K562 (cell line): ENCODE data around the gene ZER1. TPM values are rescaled to one million over a fixed set of nuclear protein-coding genes. Genes with fewer than 3 reads are reported as not detected.

Source experiments
- CBX1 ChIP-seq: sonication (generic); IDR thresholded peaks from 2 replicates; pipeline ENCODE4 v1.6.1; 2016; ENCODE audit warnings: antibody characterized with exemption, low read depth, mild to moderate bottlenecking
- DPF2 ChIP-seq: fragments of 450-650 bp; IDR thresholded peaks from 2 replicates; pipeline ENCODE4 v1.6.1; 2016
- MAZ ChIP-seq, 2 experiments: fragments of 450-650 bp in 1 of 2; sonication (generic) in 1 of 2; formaldehyde crosslinking; IDR thresholded peaks in 1 of 2; conservative IDR thresholded peaks in 1 of 2; 2 replicates each; pipeline versions ENCODE4 v1.4.0 to v1.5.0; 2020; ENCODE audit warnings: mild to moderate bottlenecking in 1 of 2, missing genetic modification reagents in 1 of 2
- PTRF ChIP-seq: fragments of 450-650 bp; IDR thresholded peaks from 2 replicates; pipeline ENCODE4 v1.6.1; 2016; ENCODE audit warnings: mild to moderate bottlenecking, missing genetic modification characterization, missing compliant biosample characterization
- PURB ChIP-seq: sonication (generic); formaldehyde crosslinking; IDR thresholded peaks from 2 replicates; pipeline ENCODE4 v1.9.0; 2021; ENCODE audit warnings: low read depth, mild to moderate bottlenecking, missing genetic modification reagents
- SPI1 ChIP-seq: IDR thresholded peaks from 2 replicates; pipeline ENCODE4 v1.6.1; 2011; ENCODE audit warnings: low read depth, low read length, control low read depth, borderline replicate concordance
- polyA plus RNA-seq, 8 experiments: library from polyadenylated mRNA; depleted of rRNA in 4 of 8; stranded (reverse) in 5 of 8; unstranded in 3 of 8; fragments of >200 nt; fragmentation: Nextera tagmentation in 2 of 8; fragmentation: Illumina TruSeq in 1 of 8; extraction: Ambion mirVana in 2 of 8; extraction: Trizol in 1 of 8; gene quantifications; 2 replicates each; pipeline versions ENCODE4 v1.2.1 to v1.2.3, GENCODE V29; 2011 to 2014; ENCODE audit warnings: inconsistent platforms in 1 of 8, missing spikeins in 1 of 8
- total RNA-seq, 7 experiments: library from RNA; depleted of rRNA in 6 of 7; stranded (reverse); fragments of >200 nt in 6 of 7; fragmentation: Illumina TruSeq in 2 of 7; extraction: Trizol in 2 of 7; gene quantifications; 2 replicates each; pipeline versions ENCODE4 v1.2.1 to v1.2.3, GENCODE V29; 2011 to 2021; ENCODE audit warnings: low replicate concordance in 1 of 7
- TF ChIP-seq, protein P1 (sequence below), 2 experiments: fragments of 450-650 bp; IDR thresholded peaks; 2 replicates each; pipeline ENCODE4 v1.6.1; 2016
- TF ChIP-seq, protein P2 (sequence below): fragments of 450-650 bp; IDR thresholded peaks from one replicate; pipeline ENCODE4 v1.6.1; 2018; ENCODE audit warnings: mild to moderate bottlenecking, moderate library complexity; ENCODE audit not compliant: partially characterized antibody
- TF ChIP-seq, protein P3 (sequence below): fragments of 450-650 bp; IDR thresholded peaks from 2 replicates; pipeline ENCODE4 v1.6.1; 2016; ENCODE audit warnings: low read depth, mild to moderate bottlenecking, moderate library complexity
- TF ChIP-seq, protein P4 (sequence below), 2 experiments: IDR thresholded peaks; 2 replicates each; pipeline ENCODE4 v1.6.1; 2011; ENCODE audit warnings: borderline replicate concordance in 1 of 2, control low read depth in 1 of 2, low read depth in 1 of 2, low read length in 1 of 2, mild to moderate bottlenecking in 1 of 2, mixed read lengths in 1 of 2, moderate library complexity in 1 of 2; ENCODE audit not compliant: insufficient read depth in 1 of 2, insufficient read length in 1 of 2, poor library complexity in 1 of 2, severe bottlenecking in 1 of 2; ENCODE audit errors: extremely low read depth in 1 of 2
- TF ChIP-seq, protein P5 (sequence below): sonication (generic); formaldehyde crosslinking; IDR thresholded peaks from 2 replicates; pipeline ENCODE4 v1.8.0; 2022; ENCODE audit warnings: missing genetic modification reagents, mild to moderate bottlenecking, borderline replicate concordance

The ZER1 gene
- total and polyA plus RNA-seq, 9 of the 15 experiments (the other 6 are each of a cell fraction or from before 2014, with no cell fraction given) = 0.07 to 10.7 (median 6.2) TPM

DNA sequence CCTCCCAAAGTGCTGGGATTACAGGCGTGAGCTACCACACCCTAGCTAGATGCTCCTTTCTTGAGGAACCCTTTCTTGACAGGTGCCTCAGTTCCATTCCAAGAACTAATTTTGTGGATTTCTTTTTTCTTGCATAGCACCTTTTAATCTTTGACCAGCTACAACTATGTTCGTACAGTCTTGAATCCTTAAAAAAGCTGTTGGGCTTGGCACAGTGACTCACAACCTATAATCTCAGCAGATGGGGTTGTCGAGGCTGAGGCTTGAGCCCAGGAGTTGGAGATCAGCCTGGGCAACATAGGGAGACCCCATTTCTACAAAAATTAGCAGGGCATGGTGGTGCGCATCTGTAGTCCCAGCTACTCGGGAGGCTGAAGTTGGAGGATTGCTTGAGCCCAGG is 1.3 kb upstream of the ZER1 start (continued):
- TF ChIP-seq, protein P1, sequence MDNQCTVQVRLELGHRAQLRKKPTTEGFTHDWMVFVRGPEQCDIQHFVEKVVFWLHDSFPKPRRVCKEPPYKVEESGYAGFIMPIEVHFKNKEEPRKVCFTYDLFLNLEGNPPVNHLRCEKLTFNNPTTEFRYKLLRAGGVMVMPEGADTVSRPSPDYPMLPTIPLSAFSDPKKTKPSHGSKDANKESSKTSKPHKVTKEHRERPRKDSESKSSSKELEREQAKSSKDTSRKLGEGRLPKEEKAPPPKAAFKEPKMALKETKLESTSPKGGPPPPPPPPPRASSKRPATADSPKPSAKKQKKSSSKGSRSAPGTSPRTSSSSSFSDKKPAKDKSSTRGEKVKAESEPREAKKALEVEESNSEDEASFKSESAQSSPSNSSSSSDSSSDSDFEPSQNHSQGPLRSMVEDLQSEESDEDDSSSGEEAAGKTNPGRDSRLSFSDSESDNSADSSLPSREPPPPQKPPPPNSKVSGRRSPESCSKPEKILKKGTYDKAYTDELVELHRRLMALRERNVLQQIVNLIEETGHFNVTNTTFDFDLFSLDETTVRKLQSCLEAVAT (IDR thresholded peaks at IDR 0.05) = no peak
- TF ChIP-seq PURB = no peak
- no peak for TF ChIP-seq MAZ (CRISPR knock-in tag; conservative IDR thresholded peaks at IDR 0.05 in 1 of 2, IDR thresholded peaks at IDR 0.05 in 1 of 2)
- TF ChIP-seq, protein P2, sequence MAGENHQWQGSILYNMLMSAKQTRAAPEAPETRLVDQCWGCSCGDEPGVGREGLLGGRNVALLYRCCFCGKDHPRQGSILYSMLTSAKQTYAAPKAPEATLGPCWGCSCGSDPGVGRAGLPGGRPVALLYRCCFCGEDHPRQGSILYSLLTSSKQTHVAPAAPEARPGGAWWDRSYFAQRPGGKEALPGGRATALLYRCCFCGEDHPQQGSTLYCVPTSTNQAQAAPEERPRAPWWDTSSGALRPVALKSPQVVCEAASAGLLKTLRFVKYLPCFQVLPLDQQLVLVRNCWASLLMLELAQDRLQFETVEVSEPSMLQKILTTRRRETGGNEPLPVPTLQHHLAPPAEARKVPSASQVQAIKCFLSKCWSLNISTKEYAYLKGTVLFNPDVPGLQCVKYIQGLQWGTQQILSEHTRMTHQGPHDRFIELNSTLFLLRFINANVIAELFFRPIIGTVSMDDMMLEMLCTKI = no peak
- TF ChIP-seq SPI1 = no peak
- TF ChIP-seq PTRF = no peak
- TF ChIP-seq CBX1 = no peak
- TF ChIP-seq DPF2 = no peak
- TF ChIP-seq, protein P3, sequence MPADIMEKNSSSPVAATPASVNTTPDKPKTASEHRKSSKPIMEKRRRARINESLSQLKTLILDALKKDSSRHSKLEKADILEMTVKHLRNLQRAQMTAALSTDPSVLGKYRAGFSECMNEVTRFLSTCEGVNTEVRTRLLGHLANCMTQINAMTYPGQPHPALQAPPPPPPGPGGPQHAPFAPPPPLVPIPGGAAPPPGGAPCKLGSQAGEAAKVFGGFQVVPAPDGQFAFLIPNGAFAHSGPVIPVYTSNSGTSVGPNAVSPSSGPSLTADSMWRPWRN = no peak
- TF ChIP-seq, protein P4, sequence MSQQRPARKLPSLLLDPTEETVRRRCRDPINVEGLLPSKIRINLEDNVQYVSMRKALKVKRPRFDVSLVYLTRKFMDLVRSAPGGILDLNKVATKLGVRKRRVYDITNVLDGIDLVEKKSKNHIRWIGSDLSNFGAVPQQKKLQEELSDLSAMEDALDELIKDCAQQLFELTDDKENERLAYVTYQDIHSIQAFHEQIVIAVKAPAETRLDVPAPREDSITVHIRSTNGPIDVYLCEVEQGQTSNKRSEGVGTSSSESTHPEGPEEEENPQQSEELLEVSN (IDR thresholded peaks at IDR 0.05; ENCODE audit: borderline replicate concordance in 1 of 2, extremely low read depth in 1 of 2, insufficient read depth in 1 of 2, insufficient read length in 1 of 2, low read depth in 1 of 2, low read length in 1 of 2, poor library complexity in 1 of 2, severe bottlenecking in 1 of 2) = no peak
- TF ChIP-seq, protein P5, sequence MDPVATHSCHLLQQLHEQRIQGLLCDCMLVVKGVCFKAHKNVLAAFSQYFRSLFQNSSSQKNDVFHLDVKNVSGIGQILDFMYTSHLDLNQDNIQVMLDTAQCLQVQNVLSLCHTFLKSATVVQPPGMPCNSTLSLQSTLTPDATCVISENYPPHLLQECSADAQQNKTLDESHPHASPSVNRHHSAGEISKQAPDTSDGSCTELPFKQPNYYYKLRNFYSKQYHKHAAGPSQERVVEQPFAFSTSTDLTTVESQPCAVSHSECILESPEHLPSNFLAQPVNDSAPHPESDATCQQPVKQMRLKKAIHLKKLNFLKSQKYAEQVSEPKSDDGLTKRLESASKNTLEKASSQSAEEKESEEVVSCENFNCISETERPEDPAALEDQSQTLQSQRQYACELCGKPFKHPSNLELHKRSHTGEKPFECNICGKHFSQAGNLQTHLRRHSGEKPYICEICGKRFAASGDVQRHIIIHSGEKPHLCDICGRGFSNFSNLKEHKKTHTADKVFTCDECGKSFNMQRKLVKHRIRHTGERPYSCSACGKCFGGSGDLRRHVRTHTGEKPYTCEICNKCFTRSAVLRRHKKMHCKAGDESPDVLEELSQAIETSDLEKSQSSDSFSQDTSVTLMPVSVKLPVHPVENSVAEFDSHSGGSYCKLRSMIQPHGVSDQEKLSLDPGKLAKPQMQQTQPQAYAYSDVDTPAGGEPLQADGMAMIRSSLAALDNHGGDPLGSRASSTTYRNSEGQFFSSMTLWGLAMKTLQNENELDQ (CRISPR knock-in tag) = no peak
- TF ChIP-seq, all 486 proteins: peak for 0
